GM19463 (cell line): ENCODE data around the gene CDHR5.

Experiments used
- ATAC-seq: cut with Tn5 transposase; IDR thresholded peaks from one replicate; pipeline ENCODE4 v1.9.1; 2021; ENCODE audit warnings: mild to moderate bottlenecking, moderate library complexity; ENCODE audit not compliant: unreplicated experiment

The CDHR5 gene

GRCh38 chr11:643849-644738, 19.3 kb upstream of the CDHR5 start:
- ATAC-seq: no peak

GRCh38 chr11:643366-643765, 18.6 kb upstream of the CDHR5 start:
- ATAC-seq: no peak

GRCh38 chr11:641806-642370, 17.1 kb upstream of the CDHR5 start:
- no peak for ATAC-seq

- ATAC-seq: no peak
These were observed 15.4 kb upstream of the CDHR5 start for GRCh38 chr11:640021-640706.

GRCh38 chr11:639332-639955, 14.7 kb upstream of the CDHR5 start:
- no peak for ATAC-seq

- no peak for ATAC-seq
These were observed 14.0 kb upstream of the CDHR5 start for GRCh38 chr11:638631-639331.

GRCh38 chr11:637593-638521, 13.1 kb upstream of the CDHR5 start:
- ATAC-seq: no peak

- no peak for ATAC-seq
These were observed 12.5 kb upstream of the CDHR5 start for GRCh38 chr11:637333-637592.

GRCh38 chr11:636511-637332, 12.0 kb upstream of the CDHR5 start, which contains the start of gene DRD4:
DRD4 (plus strand) TSS chr11:637269; CDS start chr11:637305, 36 bp downstream.
- ATAC-seq: no peak

GRCh38 chr11:635945-636510, 11.3 kb upstream of the CDHR5 start:
- no peak for ATAC-seq

GRCh38 chr11:630871-631270, 6.1 kb upstream of the CDHR5 start:
- no peak for ATAC-seq

GRCh38 chr11:629237-629583, 4.5 kb upstream of the CDHR5 start:
- no peak for ATAC-seq

- no peak for ATAC-seq
These were observed 3.3 kb upstream of the CDHR5 start for GRCh38 chr11:628056-628455.

- ATAC-seq: no peak
These were observed 2.5 kb upstream of the CDHR5 start for GRCh38 chr11:627308-627576.

- no peak for ATAC-seq
These were observed 1.9 kb upstream of the CDHR5 start, which contains the start of gene SCT for GRCh38 chr11:626475-627307. SCT (minus strand) TSS chr11:627181; CDS start chr11:627143, 38 bp downstream.

GRCh38 chr11:625636-626268, 997 bp upstream of the CDHR5 start:
- no peak for ATAC-seq

GRCh38 chr11:623999-624704, 603 bp downstream of the CDHR5 start:
- ATAC-seq: no peak
